Measurements from ENCODE around the gene ZMAT5.

DNA sequence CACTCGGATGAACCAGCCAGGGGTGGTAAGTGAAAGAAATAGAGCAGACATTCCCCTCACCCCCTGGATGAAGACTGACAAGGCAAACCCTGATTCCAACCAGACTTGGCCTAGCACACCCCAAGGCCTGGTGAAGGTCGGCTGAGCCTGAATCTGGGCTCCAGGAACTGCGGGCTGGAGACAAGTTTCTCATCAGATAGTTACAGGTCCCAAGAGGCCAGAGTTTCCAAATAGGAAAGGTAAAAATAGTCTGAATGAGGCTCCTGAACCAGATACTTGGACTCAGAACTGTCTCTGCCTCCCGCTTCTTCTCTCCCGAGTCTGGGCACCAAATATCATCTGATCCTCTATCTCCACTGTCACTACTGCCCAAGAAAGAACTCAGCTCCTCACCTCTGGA is 7.8 kb downstream of the ZMAT5 start:
- TF ChIP-seq POLR2A (IDR thresholded peaks at IDR 0.05; ENCODE audit: low read depth) (no peak), EP300 (IDR thresholded peaks at IDR 0.05) (no peak), POLR2AphosphoS5 (IDR thresholded peaks at IDR 0.05) (no peak)
- TF ChIP-seq, protein P1, sequence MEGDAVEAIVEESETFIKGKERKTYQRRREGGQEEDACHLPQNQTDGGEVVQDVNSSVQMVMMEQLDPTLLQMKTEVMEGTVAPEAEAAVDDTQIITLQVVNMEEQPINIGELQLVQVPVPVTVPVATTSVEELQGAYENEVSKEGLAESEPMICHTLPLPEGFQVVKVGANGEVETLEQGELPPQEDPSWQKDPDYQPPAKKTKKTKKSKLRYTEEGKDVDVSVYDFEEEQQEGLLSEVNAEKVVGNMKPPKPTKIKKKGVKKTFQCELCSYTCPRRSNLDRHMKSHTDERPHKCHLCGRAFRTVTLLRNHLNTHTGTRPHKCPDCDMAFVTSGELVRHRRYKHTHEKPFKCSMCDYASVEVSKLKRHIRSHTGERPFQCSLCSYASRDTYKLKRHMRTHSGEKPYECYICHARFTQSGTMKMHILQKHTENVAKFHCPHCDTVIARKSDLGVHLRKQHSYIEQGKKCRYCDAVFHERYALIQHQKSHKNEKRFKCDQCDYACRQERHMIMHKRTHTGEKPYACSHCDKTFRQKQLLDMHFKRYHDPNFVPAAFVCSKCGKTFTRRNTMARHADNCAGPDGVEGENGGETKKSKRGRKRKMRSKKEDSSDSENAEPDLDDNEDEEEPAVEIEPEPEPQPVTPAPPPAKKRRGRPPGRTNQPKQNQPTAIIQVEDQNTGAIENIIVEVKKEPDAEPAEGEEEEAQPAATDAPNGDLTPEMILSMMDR (IDR thresholded peaks at IDR 0.05) = no peak

All from esophagus muscularis mucosa (tissue), 4 donors.